GM12878 (cell line): ENCODE measurements around the gene CCDC27. TPM values are rescaled to one million over a fixed set of nuclear protein-coding genes. Genes with fewer than 3 reads are reported as not detected.

Source experiments
- ATAC-seq: fragments of 200-7000 bp; cut with Tn5 transposase; 3 replicates; pipeline ENCODE4 v1.9.1; 2020; ENCODE audit warnings: mild to moderate bottlenecking, moderate library complexity
- BruUV-seq: library from RNA; stranded (reverse); fragments of 400-500 nt; replicated peaks from 2 replicates; lab custom pipeline; 2021; lab: Mats Ljungman, UMichigan
- CTCF ChIA-PET: fragments of 300-600 bp; sonication (Branson Sonifier 250); formaldehyde crosslinking; extraction: SDS; loops from one replicate; lab custom pipeline; 2021; ENCODE audit warnings: inconsistent platforms; lab: Yijun Ruan, JAX
- POLR2A ChIA-PET: fragments of 350-600 bp; formaldehyde crosslinking; extraction: SDS; loops from one replicate; lab custom pipeline; 2021; ENCODE audit warnings: inconsistent platforms; lab: Charles Lee
- RAD21 ChIA-PET: fragments of 300-600 bp; sonication (Branson Sonifier 250); formaldehyde crosslinking; loops from one replicate; lab custom pipeline; 2023; ENCODE audit warnings: antibody characterized with exemption; ENCODE audit not compliant: unreplicated experiment; lab: Charles Lee
- SMC1A ChIA-PET: fragments of 300-600 bp; sonication (Branson Sonifier 250); formaldehyde crosslinking; loops from one replicate; lab custom pipeline; 2023; ENCODE audit not compliant: unreplicated experiment, uncharacterized antibody; lab: Charles Lee
- DNase-seq: peaks from one replicate; pipeline ENCODE4 v3.0.0-alpha.2; 2011; ENCODE audit warnings: low read depth, low spot score
- FAIRE-seq: peaks from 3 replicates; lab custom pipeline; 2011; peaks lifted over from hg19 to GRCh38; lab: Jason Lieb, UNC
- H2AFZ ChIP-seq: 2 replicates; pipeline ENCODE4 v1.6.0; 2011; ENCODE audit warnings: low read depth, low read length, control low read depth; ENCODE audit not compliant: control insufficient read depth
- H3K27ac ChIP-seq: 2 replicates; pipeline ENCODE4 v1.5.1; 2011; ENCODE audit warnings: control low read depth; ENCODE audit not compliant: control insufficient read depth, insufficient read depth
- H3K27me3 ChIP-seq, 2 experiments: replicated peaks in 1 of 2; 2 replicates each; pipeline versions ENCODE4 v1.6.0 to v1.6.1; 2011; ENCODE audit warnings: low read length in 1 of 2; ENCODE audit not compliant: control insufficient read depth in 2 of 2, insufficient read depth in 2 of 2
- H3K36me3 ChIP-seq, 2 experiments: 2 replicates each; pipeline ENCODE4 v1.5.1; 2011; ENCODE audit warnings: low read length in 1 of 2; ENCODE audit not compliant: control insufficient read depth in 2 of 2, insufficient read depth in 2 of 2
- H3K4me1 ChIP-seq: 2 replicates; pipeline ENCODE4 v1.6.1; 2011; ENCODE audit warnings: mild to moderate bottlenecking, low read length, moderate library complexity, mixed read lengths; ENCODE audit not compliant: control insufficient read depth, insufficient read depth
- H3K4me2 ChIP-seq: 2 replicates; pipeline ENCODE4 v1.6.0; 2011; ENCODE audit warnings: control low read depth; ENCODE audit not compliant: control insufficient read depth, insufficient read depth
- H3K4me3 ChIP-seq: fragments of 200-600 bp; sonication (generic); 2 replicates; pipeline ENCODE4 v1.5.1; 2016
- H3K79me2 ChIP-seq: 2 replicates; pipeline ENCODE4 v1.6.0; 2011; ENCODE audit warnings: low read length; ENCODE audit not compliant: control insufficient read depth, insufficient read depth
- H3K9ac ChIP-seq: 2 replicates; pipeline ENCODE4 v1.8.0; 2011; ENCODE audit warnings: low read length, control low read depth, mixed read lengths; ENCODE audit not compliant: control insufficient read depth, insufficient read depth
- H3K9me3 ChIP-seq: replicated peaks from 3 replicates; pipeline ENCODE4 v1.5.1; 2011; ENCODE audit warnings: mild to moderate bottlenecking, low read length; ENCODE audit not compliant: control insufficient read depth, insufficient read depth
- H4K20me1 ChIP-seq: 2 replicates; pipeline ENCODE4 v1.6.0; 2011; ENCODE audit not compliant: control insufficient read depth, insufficient read depth
- BACH1 ChIP-seq: fragments of 450-650 bp; IDR thresholded peaks from 2 replicates; pipeline ENCODE4 v1.6.1; 2017; ENCODE audit warnings: mild to moderate bottlenecking, borderline replicate concordance
- EGR1 ChIP-seq, 2 experiments: IDR thresholded peaks; 1 replicate in 1 of 2; 2 replicates in 1 of 2; pipeline ENCODE4 v1.6.1; 2011 to 2012; ENCODE audit warnings: low read depth in 2 of 2, low read length in 2 of 2, borderline replicate concordance in 1 of 2, mild to moderate bottlenecking in 1 of 2, moderate library complexity in 1 of 2
- ETV6 ChIP-seq, 2 experiments: fragments of 450-650 bp in 1 of 2; IDR thresholded peaks in 1 of 2; conservative IDR thresholded peaks in 1 of 2; 2 replicates each; pipeline ENCODE4 v1.6.1; 2014; ENCODE audit warnings: antibody characterized with exemption in 1 of 2, borderline replicate concordance in 1 of 2, low read depth in 1 of 2, mild to moderate bottlenecking in 1 of 2, moderate library complexity in 1 of 2
- JUND ChIP-seq: IDR thresholded peaks from 2 replicates; pipeline ENCODE4 v1.6.1; 2012; ENCODE audit warnings: low read depth, mild to moderate bottlenecking, low read length, improper control_type of control experiment, moderate library complexity
- NFIC ChIP-seq: IDR thresholded peaks from 2 replicates; pipeline ENCODE4 v1.6.1; 2012; ENCODE audit warnings: low read depth, mild to moderate bottlenecking, inconsistent platforms, low read length, moderate library complexity
- NR2F1 ChIP-seq: fragments of 450-650 bp; conservative IDR thresholded peaks from 2 replicates; pipeline ENCODE4 v1.6.1; 2017; ENCODE audit warnings: mild to moderate bottlenecking
- PAX8 ChIP-seq: fragments of 450-650 bp; IDR thresholded peaks from 2 replicates; pipeline ENCODE4 v1.6.1; 2017; ENCODE audit warnings: mild to moderate bottlenecking, moderate library complexity
- POLR2A ChIP-seq: IDR thresholded peaks from 2 replicates; pipeline ENCODE4 v1.6.1; 2011; ENCODE audit warnings: low read depth, mild to moderate bottlenecking, low read length
- SUZ12 ChIP-seq: fragments of 200-600 bp; sonication (generic); IDR thresholded peaks from one replicate; pipeline ENCODE4 v1.6.1; 2018; ENCODE audit warnings: antibody characterized with exemption, mild to moderate bottlenecking; ENCODE audit not compliant: unreplicated experiment
- TCF12 ChIP-seq: IDR thresholded peaks from 2 replicates; pipeline ENCODE4 v1.6.1; 2011; ENCODE audit warnings: low read depth, mild to moderate bottlenecking, low read length
- WGBS: methylation state at CpG from one replicate; pipeline ENCODE4 v1.1.6; 2016; ENCODE audit warnings: low lambda C conversion rate; ENCODE audit not compliant: insufficient replicate concordance, insufficient coverage; ENCODE audit errors: missing lambda C conversion rate; 5-methylcytosine and 5-hydroxymethylcytosine counted together
- in situ Hi-C: fragments of 300-500 bp; cut with MboI; formaldehyde crosslinking; loops from 9 replicates; pipeline ENCODE4 v1.14.3; 2018; ENCODE audit warnings: mixed read lengths
- intact Hi-C: fragments of 100-400 bp; cut with micrococcal nuclease; formaldehyde crosslinking; loops from one replicate; pipeline ENCODE4 v1.14.2; 2022; ENCODE audit not compliant: unreplicated experiment
- polyA plus RNA-seq, 11 experiments: library from polyadenylated mRNA; depleted of rRNA in 4 of 11; unstranded in 6 of 11; stranded (reverse) in 5 of 11; fragments of >200 nt; fragmentation: Nextera tagmentation in 4 of 11; fragmentation: Illumina TruSeq in 1 of 11; extraction: Ambion mirVana in 4 of 11; extraction: Trizol in 1 of 11; gene quantifications; 1 replicate in 1 of 11; 2 replicates in 10 of 11; pipeline versions ENCODE4 v1.2.1 to v1.2.3, GENCODE V29; 2011 to 2016; ENCODE audit warnings: inconsistent platforms in 2 of 11, missing spikeins in 2 of 11, low read depth in 1 of 11
- total RNA-seq, 4 experiments: library from RNA; depleted of rRNA in 3 of 4; stranded (reverse); fragments of >200 nt in 3 of 4; fragmentation: Illumina TruSeq in 1 of 4; extraction: Trizol in 1 of 4; gene quantifications; 2 replicates each; pipeline versions ENCODE4 v1.2.1 to v1.2.3, GENCODE V29; 2013 to 2021
- TF ChIP-seq, protein P1 (sequence below): fragments of 150-350 bp; IDR thresholded peaks from 2 replicates; pipeline ENCODE4 v1.6.1; 2014; ENCODE audit warnings: mild to moderate bottlenecking, low read depth, low read length
- TF ChIP-seq, protein P2 (sequence below): IDR thresholded peaks from 2 replicates; pipeline ENCODE4 v1.6.1; 2012; ENCODE audit warnings: improper control_type of control experiment, low read depth, low read length; ENCODE audit not compliant: insufficient replicate concordance
- TF ChIP-seq, protein P3 (sequence below): IDR thresholded peaks from 2 replicates; pipeline ENCODE4 v1.6.1; 2012; ENCODE audit warnings: mild to moderate bottlenecking, low read depth, low read length

CCDC27 gene
- total and polyA plus RNA-seq, 10 of the 15 experiments (the other 5 are each of a cell fraction or from before 2014, with no cell fraction given), result 0.05 TPM; not detected in 9

DNA sequence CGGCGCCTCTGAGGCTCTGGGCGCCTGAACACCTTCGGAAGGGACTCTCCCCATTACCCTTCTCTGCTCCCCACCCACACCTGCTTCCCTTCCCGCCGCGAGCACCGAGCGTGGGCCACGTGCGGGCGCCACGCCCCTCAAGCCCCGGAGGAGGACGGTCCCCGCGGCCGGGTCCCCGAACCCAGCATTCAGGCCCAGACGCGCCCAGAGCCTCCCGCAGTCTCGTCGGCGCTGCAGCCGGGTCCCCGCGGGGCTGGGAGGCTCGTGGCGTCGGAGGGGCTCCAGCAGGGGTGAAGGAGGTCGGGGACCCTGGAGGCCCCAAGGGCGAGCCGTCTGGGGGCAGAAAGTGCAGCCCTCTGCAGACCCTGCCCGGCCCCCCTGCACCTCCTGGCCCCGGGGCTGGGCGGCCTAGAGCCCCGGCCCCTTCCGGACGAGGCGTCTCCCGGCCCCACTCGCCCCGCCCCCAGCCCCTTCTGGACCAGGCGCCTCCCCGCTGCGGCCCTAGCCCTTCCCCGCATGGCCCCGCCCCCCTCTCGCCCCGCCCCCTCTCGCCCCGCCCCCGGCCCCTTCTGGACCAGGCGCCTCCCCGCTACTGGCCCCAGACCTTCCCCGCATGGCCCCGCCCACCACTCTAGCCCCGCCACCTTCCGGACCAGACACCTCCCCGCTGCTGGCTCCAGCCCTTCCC is 19.9 kb downstream of the CCDC27 start:
- DNase-seq (no peak), ATAC-seq (peak; percentile 88), FAIRE-seq (no peak)
- Histone ChIP-seq H3K79me2 (no peaks in the 10 kb centered on the region), H3K9ac (peak overlapping the region; percentile 4; the same call in 1 of the 2 replicates), H3K4me3 (peak overlapping the region; percentile 72), H3K9me3 (no peaks in the 10 kb centered on the region), H2AFZ (peak overlapping the region; percentile 6), H3K27me3 (no peaks in the 10 kb centered on the region; a peak in 1 of 4 replicates), H3K36me3 (no peaks in the 10 kb centered on the region), H3K4me2 (peak overlapping the region; percentile 94), H3K27ac (no peak overlapping the region), H4K20me1 (no peaks in the 10 kb centered on the region), H3K4me1 (peaks cover 15% of the 10 kb centered on the region)
- in situ Hi-C loops, result no loop called here
- whole genome bisulfite sequencing, result under 1% methylated on average over 28 of the region's 61 CpGs
- ChIA-PET SMC1A (no interaction called here), POLR2A (no interaction called here), CTCF (interaction anchor here (1.4 kb wide), 1 partner anchor 24 kb away, joined by 4 read pairs; no protein-coding TSS in a partner anchor), RAD21 (no interaction called here)
- intact Hi-C loops, result no loop called here
- BruUV-seq, result no TSS peak
- TF ChIP-seq TCF12 (no peak), NR2F1 (peak; percentile 69), EGR1 (IDR thresholded peaks at IDR 0.05; ENCODE audit: borderline replicate concordance in 1 of 2, low read depth in 2 of 2, low read length in 2 of 2) (no peak), ETV6 (conservative IDR thresholded peaks at IDR 0.05 in 1 of 2, IDR thresholded peaks at IDR 0.05 in 1 of 2; ENCODE audit: borderline replicate concordance in 1 of 2, low read depth in 1 of 2) (no peak), SUZ12 (no peak), BACH1 (peak; percentile 48; the same call in 1 of the 2 replicates), JUND (no peak), PAX8 (no peak), NFIC (no peak), POLR2A (peak; percentile 76)
- TF ChIP-seq, protein P1, sequence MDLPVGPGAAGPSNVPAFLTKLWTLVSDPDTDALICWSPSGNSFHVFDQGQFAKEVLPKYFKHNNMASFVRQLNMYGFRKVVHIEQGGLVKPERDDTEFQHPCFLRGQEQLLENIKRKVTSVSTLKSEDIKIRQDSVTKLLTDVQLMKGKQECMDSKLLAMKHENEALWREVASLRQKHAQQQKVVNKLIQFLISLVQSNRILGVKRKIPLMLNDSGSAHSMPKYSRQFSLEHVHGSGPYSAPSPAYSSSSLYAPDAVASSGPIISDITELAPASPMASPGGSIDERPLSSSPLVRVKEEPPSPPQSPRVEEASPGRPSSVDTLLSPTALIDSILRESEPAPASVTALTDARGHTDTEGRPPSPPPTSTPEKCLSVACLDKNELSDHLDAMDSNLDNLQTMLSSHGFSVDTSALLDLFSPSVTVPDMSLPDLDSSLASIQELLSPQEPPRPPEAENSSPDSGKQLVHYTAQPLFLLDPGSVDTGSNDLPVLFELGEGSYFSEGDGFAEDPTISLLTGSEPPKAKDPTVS, result no peak
- TF ChIP-seq, protein P2, sequence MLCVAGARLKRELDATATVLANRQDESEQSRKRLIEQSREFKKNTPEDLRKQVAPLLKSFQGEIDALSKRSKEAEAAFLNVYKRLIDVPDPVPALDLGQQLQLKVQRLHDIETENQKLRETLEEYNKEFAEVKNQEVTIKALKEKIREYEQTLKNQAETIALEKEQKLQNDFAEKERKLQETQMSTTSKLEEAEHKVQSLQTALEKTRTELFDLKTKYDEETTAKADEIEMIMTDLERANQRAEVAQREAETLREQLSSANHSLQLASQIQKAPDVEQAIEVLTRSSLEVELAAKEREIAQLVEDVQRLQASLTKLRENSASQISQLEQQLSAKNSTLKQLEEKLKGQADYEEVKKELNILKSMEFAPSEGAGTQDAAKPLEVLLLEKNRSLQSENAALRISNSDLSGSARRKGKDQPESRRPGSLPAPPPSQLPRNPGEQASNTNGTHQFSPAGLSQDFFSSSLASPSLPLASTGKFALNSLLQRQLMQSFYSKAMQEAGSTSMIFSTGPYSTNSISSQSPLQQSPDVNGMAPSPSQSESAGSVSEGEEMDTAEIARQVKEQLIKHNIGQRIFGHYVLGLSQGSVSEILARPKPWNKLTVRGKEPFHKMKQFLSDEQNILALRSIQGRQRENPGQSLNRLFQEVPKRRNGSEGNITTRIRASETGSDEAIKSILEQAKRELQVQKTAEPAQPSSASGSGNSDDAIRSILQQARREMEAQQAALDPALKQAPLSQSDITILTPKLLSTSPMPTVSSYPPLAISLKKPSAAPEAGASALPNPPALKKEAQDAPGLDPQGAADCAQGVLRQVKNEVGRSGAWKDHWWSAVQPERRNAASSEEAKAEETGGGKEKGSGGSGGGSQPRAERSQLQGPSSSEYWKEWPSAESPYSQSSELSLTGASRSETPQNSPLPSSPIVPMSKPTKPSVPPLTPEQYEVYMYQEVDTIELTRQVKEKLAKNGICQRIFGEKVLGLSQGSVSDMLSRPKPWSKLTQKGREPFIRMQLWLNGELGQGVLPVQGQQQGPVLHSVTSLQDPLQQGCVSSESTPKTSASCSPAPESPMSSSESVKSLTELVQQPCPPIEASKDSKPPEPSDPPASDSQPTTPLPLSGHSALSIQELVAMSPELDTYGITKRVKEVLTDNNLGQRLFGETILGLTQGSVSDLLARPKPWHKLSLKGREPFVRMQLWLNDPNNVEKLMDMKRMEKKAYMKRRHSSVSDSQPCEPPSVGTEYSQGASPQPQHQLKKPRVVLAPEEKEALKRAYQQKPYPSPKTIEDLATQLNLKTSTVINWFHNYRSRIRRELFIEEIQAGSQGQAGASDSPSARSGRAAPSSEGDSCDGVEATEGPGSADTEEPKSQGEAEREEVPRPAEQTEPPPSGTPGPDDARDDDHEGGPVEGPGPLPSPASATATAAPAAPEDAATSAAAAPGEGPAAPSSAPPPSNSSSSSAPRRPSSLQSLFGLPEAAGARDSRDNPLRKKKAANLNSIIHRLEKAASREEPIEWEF, result no peak
- TF ChIP-seq, protein P3, sequence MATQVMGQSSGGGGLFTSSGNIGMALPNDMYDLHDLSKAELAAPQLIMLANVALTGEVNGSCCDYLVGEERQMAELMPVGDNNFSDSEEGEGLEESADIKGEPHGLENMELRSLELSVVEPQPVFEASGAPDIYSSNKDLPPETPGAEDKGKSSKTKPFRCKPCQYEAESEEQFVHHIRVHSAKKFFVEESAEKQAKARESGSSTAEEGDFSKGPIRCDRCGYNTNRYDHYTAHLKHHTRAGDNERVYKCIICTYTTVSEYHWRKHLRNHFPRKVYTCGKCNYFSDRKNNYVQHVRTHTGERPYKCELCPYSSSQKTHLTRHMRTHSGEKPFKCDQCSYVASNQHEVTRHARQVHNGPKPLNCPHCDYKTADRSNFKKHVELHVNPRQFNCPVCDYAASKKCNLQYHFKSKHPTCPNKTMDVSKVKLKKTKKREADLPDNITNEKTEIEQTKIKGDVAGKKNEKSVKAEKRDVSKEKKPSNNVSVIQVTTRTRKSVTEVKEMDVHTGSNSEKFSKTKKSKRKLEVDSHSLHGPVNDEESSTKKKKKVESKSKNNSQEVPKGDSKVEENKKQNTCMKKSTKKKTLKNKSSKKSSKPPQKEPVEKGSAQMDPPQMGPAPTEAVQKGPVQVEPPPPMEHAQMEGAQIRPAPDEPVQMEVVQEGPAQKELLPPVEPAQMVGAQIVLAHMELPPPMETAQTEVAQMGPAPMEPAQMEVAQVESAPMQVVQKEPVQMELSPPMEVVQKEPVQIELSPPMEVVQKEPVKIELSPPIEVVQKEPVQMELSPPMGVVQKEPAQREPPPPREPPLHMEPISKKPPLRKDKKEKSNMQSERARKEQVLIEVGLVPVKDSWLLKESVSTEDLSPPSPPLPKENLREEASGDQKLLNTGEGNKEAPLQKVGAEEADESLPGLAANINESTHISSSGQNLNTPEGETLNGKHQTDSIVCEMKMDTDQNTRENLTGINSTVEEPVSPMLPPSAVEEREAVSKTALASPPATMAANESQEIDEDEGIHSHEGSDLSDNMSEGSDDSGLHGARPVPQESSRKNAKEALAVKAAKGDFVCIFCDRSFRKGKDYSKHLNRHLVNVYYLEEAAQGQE, result no peak
